HG03378 (cell line): ENCODE results near the gene SRP9.
"Not testable (repeated sequence)": the region's sequence is repeated elsewhere in the genome, so short reads cannot be mapped to it uniquely, and the experiment has no call there.

Source experiments
- ATAC-seq: cut with Tn5 transposase; IDR thresholded peaks from one replicate; pipeline ENCODE4 v1.9.1; 2021; ENCODE audit warnings: mild to moderate bottlenecking, moderate library complexity; ENCODE audit not compliant: unreplicated experiment

The SRP9 gene

GRCh38 chr1:225835856-225836255 lies 58.2 kb downstream of the SRP9 start:
- no peak for ATAC-seq

GRCh38 chr1:225836296-225836695 lies 58.7 kb downstream of the SRP9 start:
- ATAC-seq = not testable (repeated sequence)

GRCh38 chr1:225838793-225839192 lies 61.2 kb downstream of the SRP9 start:
- no peak for ATAC-seq
